Measurements from ENCODE around the gene SRRM2.

- TF ChIP-seq HDGF (IDR thresholded peaks at IDR 0.05; ENCODE audit: borderline replicate concordance) = no peak
- no peak for TF ChIP-seq L3MBTL2 (conservative IDR thresholded peaks at IDR 0.05)
- no peak for TF ChIP-seq SUZ12 (IDR thresholded peaks at IDR 0.05)
Observed at GRCh38 chr16:2744711-2745110, 7.7 kb upstream of the SRRM2 start.
